HG03469 (cell line): Measurements from ENCODE around the gene B4GALT3.

Experiments used
- ATAC-seq: cut with Tn5 transposase; IDR thresholded peaks from one replicate; pipeline ENCODE4 v1.9.1; 2021; ENCODE audit warnings: mild to moderate bottlenecking, moderate library complexity, moderate number of reproducible peaks; ENCODE audit not compliant: unreplicated experiment

Gene B4GALT3

DNA sequence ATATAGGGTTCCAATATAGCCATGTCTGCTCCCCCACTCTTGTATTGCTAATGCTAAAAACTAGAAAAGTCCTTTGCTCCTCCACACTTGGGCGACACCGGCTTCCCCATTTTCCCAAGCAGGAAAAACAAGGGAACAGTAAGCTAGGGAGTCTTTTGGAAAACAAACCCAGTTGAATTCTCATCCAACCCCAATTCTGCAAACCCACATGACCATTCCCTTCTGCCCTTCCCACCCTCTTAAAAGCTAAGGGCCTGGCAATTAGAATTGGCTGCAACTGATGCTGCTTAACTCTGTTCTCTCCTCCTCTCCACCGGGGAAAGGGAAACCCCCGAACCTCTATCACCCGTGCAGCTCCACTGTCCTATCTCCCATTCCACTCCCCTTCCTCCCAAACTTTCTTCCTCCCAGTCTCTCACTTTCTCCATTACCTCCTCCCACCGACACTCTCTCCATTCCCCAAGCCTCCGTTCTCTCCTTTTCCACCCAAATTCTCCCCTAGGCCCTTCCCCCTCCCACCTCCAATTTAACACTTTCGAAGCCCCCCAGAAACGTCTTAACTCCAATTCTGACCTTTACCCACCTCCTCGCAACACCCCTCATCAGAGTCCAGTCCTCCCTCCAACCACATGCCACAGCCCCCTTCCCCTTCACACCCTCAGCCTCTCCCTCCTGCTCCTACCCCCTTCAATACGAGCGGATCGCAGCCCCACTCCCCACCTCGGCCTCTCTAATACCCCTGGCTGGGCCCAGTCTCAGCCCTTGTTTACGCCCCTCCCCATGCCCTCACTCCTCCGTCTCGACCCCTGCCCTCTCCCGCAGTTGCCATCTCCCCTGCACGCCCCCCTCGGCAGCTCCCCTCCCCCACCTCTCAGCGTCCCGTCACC lies 45.5 kb downstream of the B4GALT3 start:
- ATAC-seq: peak; percentile 8

- ATAC-seq: no peak
Measured at GRCh38 chr1:161130266-161130665, 47.0 kb downstream of the B4GALT3 start.

- no peak for ATAC-seq
Measured at GRCh38 chr1:161128591-161129420, 48.5 kb downstream of the B4GALT3 start.

DNA sequence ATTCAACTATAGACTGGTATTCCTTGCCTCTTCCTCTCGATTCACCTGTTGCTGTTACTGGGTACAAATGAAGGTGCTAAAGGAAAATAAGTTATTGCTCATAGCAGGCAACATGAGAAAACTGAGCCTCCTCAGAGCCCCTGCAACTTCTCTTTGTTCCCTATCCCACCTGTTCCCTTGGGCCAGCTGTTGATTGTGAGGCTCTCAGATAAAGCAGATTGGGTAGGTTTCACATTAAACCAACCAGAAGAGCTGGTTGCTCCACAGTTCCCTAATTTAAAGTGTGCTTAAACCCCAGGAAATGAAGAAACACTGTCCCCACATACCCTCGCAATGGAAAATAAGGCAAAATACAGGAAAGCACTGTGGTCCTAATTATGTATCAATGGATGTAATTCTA lies 49.7 kb downstream of the B4GALT3 start:
- ATAC-seq: no peak

- no peak for ATAC-seq
Measured at GRCh38 chr1:161122967-161123366, 54.3 kb downstream of the B4GALT3 start.

- ATAC-seq: no peak
Measured at GRCh38 chr1:161121834-161122233, 55.5 kb downstream of the B4GALT3 start.
